Naive thymus-derived CD8-positive, alpha-beta T cell (primary cell): ENCODE data around the gene CEP55. TPM values are rescaled to one million over a fixed set of nuclear protein-coding genes. Genes with fewer than 3 reads are reported as not detected.

Experiments
- ATAC-seq, 2 donors: fragments of 150-1000 bp; cut with Tn5 transposase in 1 of 2; sonication (Bioruptor Pico), chemical (Tn5 transposase) in 1 of 2; 1 replicate in 1 of 2; 2 replicates in 1 of 2; pipeline ENCODE4 v1.10.0; 2021; ENCODE audit warnings: mild to moderate bottlenecking in 2 of 2, moderate library complexity in 2 of 2
- POLR2A ChIA-PET: fragments of 350-600 bp; sonication (Branson Sonifier 250); formaldehyde crosslinking; loops from one replicate; lab custom pipeline; 2021; ENCODE audit warnings: antibody characterized with exemption; lab: Charles Lee
- DNase-seq, 10 donors: peaks; one replicate each; pipeline versions ENCODE4 v3.0.0 to v3.0.0-alpha.2; 2020 to 2022
- H3K27ac Mint-ChIP-seq, 10 donors: one replicate each; pipeline ENCODE4 v1.8.0; 2020 to 2022; ENCODE audit warnings: mild to moderate bottlenecking in 10 of 10, mixed read lengths in 10 of 10, moderate library complexity in 4 of 10, inconsistent platforms in 1 of 10
- H3K27me3 Mint-ChIP-seq, 5 donors: one replicate each; pipeline ENCODE4 v1.8.0; 2021 to 2022; ENCODE audit warnings: mixed read lengths in 5 of 5
- H3K36me3 Mint-ChIP-seq, 3 donors: one replicate each; pipeline ENCODE4 v1.8.0; 2020 to 2022; ENCODE audit warnings: mixed read lengths in 3 of 3, mild to moderate bottlenecking in 2 of 3, inconsistent platforms in 1 of 3
- H3K4me1 Mint-ChIP-seq, 4 donors: one replicate each; pipeline ENCODE4 v1.8.0; 2021 to 2022; ENCODE audit warnings: mixed read lengths in 4 of 4
- H3K4me3 Mint-ChIP-seq, 10 donors: one replicate each; pipeline ENCODE4 v1.8.0; 2020 to 2022; ENCODE audit warnings: mild to moderate bottlenecking in 10 of 10, mixed read lengths in 10 of 10, moderate library complexity in 6 of 10, inconsistent platforms in 1 of 10
- H3K9me3 Mint-ChIP-seq, 9 donors: one replicate each; pipeline ENCODE4 v1.8.0; 2020 to 2022; ENCODE audit warnings: mixed read lengths in 9 of 9, mild to moderate bottlenecking in 3 of 9, inconsistent platforms in 1 of 9, moderate library complexity in 1 of 9
- polyA plus RNA-seq, 3 donors: library from polyadenylated mRNA; unstranded; fragments of 300-500 nt; fragmentation: Illumina TruSeq; gene quantifications; one replicate each; pipeline ENCODE4 v1.2.3, GENCODE V29; 2021
- total RNA-seq, 8 experiments: library from RNA in 2 of 8; stranded (reverse) in 2 of 8; gene quantifications; one replicate each; pipeline ENCODE4 v1.2.3 and lab custom pipeline; 2021 to 2026

Gene CEP55
- total and polyA plus RNA-seq, 5 experiments from 2014 or later = not detected

GRCh38 chr10:93473804-93474472, 22.5 kb upstream of the CEP55 start:
- POLR2A ChIA-PET = no interaction called here
- no peak for ATAC-seq
- Mint-ChIP-seq H3K36me3 (no peaks in the 10 kb centered on the region), H3K9me3 (no peaks in the 10 kb centered on the region), H3K27me3 (peaks cover 0 to 4% (median 0%) of the 10 kb centered on the region in 5 donors), H3K4me1 (peaks cover 0 to 2% (median under 1%) of the 10 kb centered on the region in 4 donors), H3K27ac (no peak overlapping the region), H3K4me3 (no peak overlapping the region)
- DNase-seq = no peak

GRCh38 chr10:93475227-93475626, 21.2 kb upstream of the CEP55 start:
- Mint-ChIP-seq H3K4me3 (no peak overlapping the region), H3K27ac (no peak overlapping the region), H3K27me3 (peaks cover 0 to 4% (median 0%) of the 10 kb centered on the region in 5 donors), H3K4me1 (peaks cover 0 to 2% (median 0%) of the 10 kb centered on the region in 4 donors), H3K36me3 (no peaks in the 10 kb centered on the region), H3K9me3 (no peaks in the 10 kb centered on the region)
- ATAC-seq (no peak), DNase-seq (no peak)
- POLR2A ChIA-PET = interaction anchor here (1.1 kb wide), 1 partner anchor 99 kb away, joined by 3 read pairs; no protein-coding TSS in a partner anchor

GRCh38 chr10:93475871-93476270, 20.5 kb upstream of the CEP55 start:
- Mint-ChIP-seq H3K9me3 (no peaks in the 10 kb centered on the region), H3K4me1 (peaks cover 0 to 2% (median 0%) of the 10 kb centered on the region in 4 donors), H3K27me3 (peaks cover under 1 to 6% (median 3%) of the 10 kb centered on the region in 5 donors), H3K36me3 (no peaks in the 10 kb centered on the region), H3K4me3 (no peak overlapping the region), H3K27ac (no peak overlapping the region)
- DNase-seq (no peak), ATAC-seq (no peak)
- POLR2A ChIA-PET = interaction anchor here (0.7 kb wide), 1 partner anchor 97 kb away, joined by 4 read pairs; no protein-coding TSS in a partner anchor

GRCh38 chr10:93476756-93477155, 19.7 kb upstream of the CEP55 start:
- ATAC-seq (no peak), DNase-seq (no peak)
- Mint-ChIP-seq H3K4me3 (no peak overlapping the region), H3K9me3 (no peaks in the 10 kb centered on the region), H3K27me3 (peaks cover 8 to 13% (median 12%) of the 10 kb centered on the region in 5 donors), H3K27ac (no peak overlapping the region), H3K4me1 (peaks cover 0 to 2% (median under 1%) of the 10 kb centered on the region in 4 donors), H3K36me3 (no peaks in the 10 kb centered on the region)
- POLR2A ChIA-PET = no interaction called here

- H3K27ac Mint-ChIP-seq = no peak overlapping the region
- H3K27me3 Mint-ChIP-seq = peaks cover 17 to 26% (median 20%) of the 10 kb centered on the region in 5 donors
- no peaks in the 10 kb centered on the region for H3K9me3 Mint-ChIP-seq
- no peak overlapping the region for H3K4me3 Mint-ChIP-seq
- no peaks in the 10 kb centered on the region for H3K36me3 Mint-ChIP-seq
- no peak for DNase-seq
- ATAC-seq = no peak
- H3K4me1 Mint-ChIP-seq = peaks cover 3 to 11% (median 7%) of the 10 kb centered on the region in 4 donors
- POLR2A ChIA-PET = no interaction called here
These were observed 17.5 kb upstream of the CEP55 start for GRCh38 chr10:93478873-93479272.

GRCh38 chr10:93481637-93482144, 14.7 kb upstream of the CEP55 start:
- Mint-ChIP-seq H3K27me3 (peaks cover 23 to 41% (median 27%) of the 10 kb centered on the region in 5 donors), H3K9me3 (no peaks in the 10 kb centered on the region), H3K36me3 (no peaks in the 10 kb centered on the region), H3K27ac (peak overlapping the region in 1 of 10 donors; percentile 81), H3K4me1 (peaks cover 3 to 11% (median 7%) of the 10 kb centered on the region in 4 donors), H3K4me3 (peak overlapping the region; percentile 75 to 96 (median 88))
- ATAC-seq = no peak
- POLR2A ChIA-PET = interaction anchor here (0.9 to 1.6 kb wide), 3 partner anchors 68 to 104 kb away, joined by 3 to 4 read pairs (median 3); no protein-coding TSS in a partner anchor
- no peak for DNase-seq

GRCh38 chr10:93482145-93482834, 14.1 kb upstream of the CEP55 start, which contains the start of gene MYOF:
MYOF (minus strand) TSS chr10:93482334; CDS start chr10:93482194, 140 bp downstream.
- ATAC-seq (peak; percentile 93 to 95), DNase-seq (peak in 9 of 10 donors; percentile 24 to 74 (median 55))
- peak within 1 kb of the TSS; percentile 75 to 96 (median 88) for H3K4me3 Mint-ChIP-seq
- peaks cover 21 to 41% (median 27%) of the 10 kb centered on the region in 5 donors for H3K27me3 Mint-ChIP-seq
- H3K27ac Mint-ChIP-seq = peak within 1 kb of the TSS in 4 of 10 donors; percentile 0 to 81 (median 29)
- POLR2A ChIA-PET = interaction anchor here (0.6 to 1.6 kb wide), 4 partner anchors 69 to 106 kb away, joined by 3 to 4 read pairs (median 3); no protein-coding TSS in a partner anchor
- no peaks in the 10 kb centered on the region for H3K36me3 Mint-ChIP-seq
- H3K4me1 Mint-ChIP-seq = peaks cover 3 to 11% (median 7%) of the 10 kb centered on the region in 4 donors
- H3K9me3 Mint-ChIP-seq = no peaks in the 10 kb centered on the region

- H3K36me3 Mint-ChIP-seq = no peaks in the 10 kb centered on the region
- H3K27me3 Mint-ChIP-seq = peaks cover 33 to 59% (median 39%) of the 10 kb centered on the region in 5 donors
- DNase-seq (no peak), ATAC-seq (no peak)
- no peaks in the 10 kb centered on the region for H3K9me3 Mint-ChIP-seq
- peaks cover 3 to 11% (median 7%) of the 10 kb centered on the region in 4 donors for H3K4me1 Mint-ChIP-seq
- H3K27ac Mint-ChIP-seq = no peak overlapping the region
- POLR2A ChIA-PET = no interaction called here
- H3K4me3 Mint-ChIP-seq = no peak overlapping the region
These were observed 10.7 kb upstream of the CEP55 start for GRCh38 chr10:93485690-93486089.

- DNase-seq (no peak), ATAC-seq (no peak)
- H3K36me3 Mint-ChIP-seq = no peaks in the 10 kb centered on the region
- POLR2A ChIA-PET = no interaction called here
- peaks cover 15 to 42% (median 29%) of the 10 kb centered on the region in 5 donors for H3K27me3 Mint-ChIP-seq
- H3K4me3 Mint-ChIP-seq = no peak overlapping the region
- no peaks in the 10 kb centered on the region for H3K9me3 Mint-ChIP-seq
- peak overlapping the region in 1 of 10 donors; percentile 7 for H3K27ac Mint-ChIP-seq
- H3K4me1 Mint-ChIP-seq = no peaks in the 10 kb centered on the region
These were observed 7.4 kb upstream of the CEP55 start for GRCh38 chr10:93488956-93489528.

GRCh38 chr10:93491602-93492121, 4.8 kb upstream of the CEP55 start:
- POLR2A ChIA-PET = no interaction called here
- Mint-ChIP-seq H3K27ac (no peak overlapping the region), H3K9me3 (no peaks in the 10 kb centered on the region), H3K27me3 (peaks cover 10 to 38% (median 24%) of the 10 kb centered on the region in 5 donors), H3K36me3 (no peaks in the 10 kb centered on the region), H3K4me3 (peak overlapping the region in 1 of 10 donors; percentile 8), H3K4me1 (peaks cover 0 to 6% (median 4%) of the 10 kb centered on the region in 4 donors)
- ATAC-seq = no peak
- DNase-seq = no peak

- Mint-ChIP-seq H3K27ac (no peak overlapping the region), H3K36me3 (no peaks in the 10 kb centered on the region), H3K4me3 (no peak overlapping the region), H3K4me1 (peaks cover 5 to 12% (median 9%) of the 10 kb centered on the region in 4 donors), H3K27me3 (peaks cover 7 to 35% (median 22%) of the 10 kb centered on the region in 5 donors), H3K9me3 (no peaks in the 10 kb centered on the region)
- ATAC-seq (no peak), DNase-seq (no peak)
- POLR2A ChIA-PET = no interaction called here
These were observed 3.2 kb upstream of the CEP55 start for GRCh38 chr10:93493162-93493561.

GRCh38 chr10:93494494-93494893, 1.9 kb upstream of the CEP55 start:
- Mint-ChIP-seq H3K36me3 (no peaks in the 10 kb centered on the region), H3K27ac (no peak overlapping the region), H3K4me3 (no peak overlapping the region), H3K4me1 (peaks cover 5 to 13% (median 9%) of the 10 kb centered on the region in 4 donors), H3K9me3 (no peaks in the 10 kb centered on the region), H3K27me3 (peaks cover 2 to 22% (median 10%) of the 10 kb centered on the region in 5 donors)
- DNase-seq (no peak), ATAC-seq (no peak)
- POLR2A ChIA-PET = no interaction called here
